ENCODE data around the gene PRKD1.
"Not testable (repeated sequence)": the region's sequence is repeated elsewhere in the genome, so short reads cannot be mapped to it uniquely, and the experiment has no call there.

Gene PRKD1

DNA sequence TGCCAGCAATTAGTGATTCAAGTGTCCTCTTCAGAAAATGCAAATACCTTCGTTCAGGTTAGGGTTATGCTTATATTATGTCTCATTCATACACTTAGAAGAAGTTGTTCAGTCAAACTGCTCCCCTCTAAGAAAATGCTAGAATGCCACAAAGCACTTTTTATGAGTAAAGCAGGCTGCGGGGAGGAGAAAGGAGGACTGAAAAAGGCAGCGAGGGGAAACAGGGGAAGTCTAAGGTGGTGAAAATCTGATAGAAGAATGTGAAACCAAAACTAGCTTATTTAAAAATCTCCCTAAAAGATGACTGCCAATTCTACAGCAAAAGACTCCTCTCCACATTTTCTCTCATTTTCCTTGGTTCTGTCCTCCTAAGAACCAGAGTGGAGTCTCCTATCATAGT, 70.1 kb downstream of the PRKD1 start:
- H3K9me3 ChIP-seq (ENCODE audit: control insufficient read depth, low read length), result no peaks in the 10 kb centered on the region
- H3K4me3 ChIP-seq (ENCODE audit: low read length), result no peak overlapping the region
- H3K27me3 ChIP-seq (replicated peaks; ENCODE audit: control insufficient read depth, insufficient read depth, low read length), result no peaks in the 10 kb centered on the region
- no peak for DNase-seq (ENCODE audit: low read depth)
- no peak overlapping the region for H3K9ac ChIP-seq (ENCODE audit: low read length)
- no peaks in the 10 kb centered on the region for H3K4me1 ChIP-seq (ENCODE audit: control insufficient read depth, insufficient read depth, low read length)
- H3K36me3 ChIP-seq (ENCODE audit: control insufficient read depth, insufficient read depth, low read length, severe bottlenecking), result no peaks in the 10 kb centered on the region

DNA sequence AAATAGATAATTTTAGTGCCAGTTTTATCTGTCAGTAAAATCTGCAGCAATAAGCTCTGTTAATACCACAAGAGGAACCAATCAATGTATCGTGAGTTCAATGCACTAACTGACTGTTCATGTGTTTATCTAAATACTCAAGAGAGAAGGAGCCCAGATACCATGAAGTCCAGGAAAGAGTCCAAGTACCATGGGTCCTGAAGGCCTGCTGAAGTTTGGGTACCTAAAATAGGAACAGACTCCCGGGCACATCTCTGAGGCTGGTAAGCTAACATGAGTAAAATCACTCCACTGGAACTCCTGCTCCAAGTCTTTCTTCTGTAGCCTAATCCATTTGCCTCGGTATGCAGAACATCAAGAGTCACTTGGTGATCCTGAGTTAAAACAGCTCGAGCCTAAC, 71.1 kb downstream of the PRKD1 start:
- H3K9ac ChIP-seq (ENCODE audit: low read length), result no peak overlapping the region
- no peaks in the 10 kb centered on the region for H3K27me3 ChIP-seq (replicated peaks; ENCODE audit: control insufficient read depth, insufficient read depth, low read length)
- no peak overlapping the region for H3K4me3 ChIP-seq (ENCODE audit: low read length)
- DNase-seq (ENCODE audit: low read depth), result no peak
- no peaks in the 10 kb centered on the region for H3K4me1 ChIP-seq (ENCODE audit: control insufficient read depth, insufficient read depth, low read length)
- H3K36me3 ChIP-seq (ENCODE audit: control insufficient read depth, insufficient read depth, low read length, severe bottlenecking), result no peaks in the 10 kb centered on the region
- no peaks in the 10 kb centered on the region for H3K9me3 ChIP-seq (ENCODE audit: control insufficient read depth, low read length)

DNA sequence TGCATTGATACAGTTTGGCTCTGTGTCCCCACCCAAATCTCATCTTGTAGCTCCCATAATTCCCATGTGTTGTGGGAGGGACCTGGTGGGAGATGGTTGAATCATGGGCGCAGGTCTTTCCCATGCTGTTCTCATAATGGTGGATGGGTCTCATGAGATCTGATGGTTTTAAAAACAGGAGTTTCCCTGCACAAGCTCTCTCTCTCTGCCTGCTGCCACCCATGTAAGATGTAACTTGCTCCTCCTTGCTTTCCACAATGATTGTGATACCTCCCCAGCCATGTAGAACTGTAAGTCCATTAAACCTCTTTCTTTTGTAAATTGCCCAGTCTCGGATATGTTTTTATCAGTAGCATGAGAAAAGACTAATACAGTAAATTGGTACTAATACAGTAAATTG, 74.0 kb downstream of the PRKD1 start:
- H3K4me1 ChIP-seq (ENCODE audit: control insufficient read depth, insufficient read depth, low read length); DNase-seq (ENCODE audit: low read depth); H3K4me3 ChIP-seq (ENCODE audit: low read length); H3K27me3 ChIP-seq (replicated peaks; ENCODE audit: control insufficient read depth, insufficient read depth, low read length); H3K36me3 ChIP-seq (ENCODE audit: control insufficient read depth, insufficient read depth, low read length, severe bottlenecking); H3K9me3 ChIP-seq (ENCODE audit: control insufficient read depth, low read length); H3K9ac ChIP-seq (ENCODE audit: low read length): not testable (repeated sequence)

GRCh38 chr14:29853272-29853671, 74.4 kb downstream of the PRKD1 start:
- H3K9ac ChIP-seq (ENCODE audit: low read length), result no peak overlapping the region
- H3K27me3 ChIP-seq (replicated peaks; ENCODE audit: control insufficient read depth, insufficient read depth, low read length), result no peaks in the 10 kb centered on the region
- H3K36me3 ChIP-seq (ENCODE audit: control insufficient read depth, insufficient read depth, low read length, severe bottlenecking), result no peaks in the 10 kb centered on the region
- no peaks in the 10 kb centered on the region for H3K4me1 ChIP-seq (ENCODE audit: control insufficient read depth, insufficient read depth, low read length)
- no peak for DNase-seq (ENCODE audit: low read depth)
- H3K4me3 ChIP-seq (ENCODE audit: low read length), result no peak overlapping the region
- H3K9me3 ChIP-seq (ENCODE audit: control insufficient read depth, low read length), result no peaks in the 10 kb centered on the region

DNA sequence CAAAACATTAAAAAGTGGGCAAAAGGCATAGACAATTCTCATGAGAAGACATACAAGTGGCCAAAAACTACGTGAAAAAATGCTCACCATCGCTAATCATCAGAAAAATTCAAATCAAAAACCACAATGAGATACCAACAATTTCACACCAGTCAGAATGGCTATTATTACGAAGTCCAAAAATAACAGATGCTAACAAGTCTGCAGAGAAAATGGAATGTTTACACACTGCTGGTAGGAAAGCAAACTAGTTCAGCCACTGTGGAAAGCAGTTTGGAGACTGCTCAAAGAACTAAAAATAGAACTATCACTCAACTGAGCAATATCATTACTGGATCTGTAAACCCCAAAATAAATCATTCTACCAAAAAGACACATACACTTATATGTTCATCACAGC, 76.2 kb downstream of the PRKD1 start:
- H3K4me3 ChIP-seq (ENCODE audit: low read length), result no peak overlapping the region
- H3K4me1 ChIP-seq (ENCODE audit: control insufficient read depth, insufficient read depth, low read length), result no peaks in the 10 kb centered on the region
- H3K9ac ChIP-seq (ENCODE audit: low read length), result no peak overlapping the region
- DNase-seq (ENCODE audit: low read depth), result no peak
- no peaks in the 10 kb centered on the region for H3K9me3 ChIP-seq (ENCODE audit: control insufficient read depth, low read length)
- H3K27me3 ChIP-seq (replicated peaks; ENCODE audit: control insufficient read depth, insufficient read depth, low read length), result no peaks in the 10 kb centered on the region
- no peaks in the 10 kb centered on the region for H3K36me3 ChIP-seq (ENCODE audit: control insufficient read depth, insufficient read depth, low read length, severe bottlenecking)

DNA sequence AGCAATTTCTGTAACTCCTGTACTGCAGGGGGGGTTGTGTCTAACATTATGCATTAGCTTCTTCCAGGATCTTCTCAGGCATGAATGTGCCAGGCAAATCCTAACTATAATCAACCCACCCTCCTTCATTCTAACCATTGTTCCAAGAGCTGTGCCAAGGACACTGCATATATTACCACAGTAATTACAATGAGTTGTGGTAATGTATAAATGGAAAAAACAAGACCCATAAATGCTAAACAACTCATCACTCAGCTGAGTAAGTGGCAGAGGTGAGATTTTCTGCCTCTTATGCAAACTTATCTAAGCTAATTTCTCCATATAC, 80.6 kb downstream of the PRKD1 start:
- Histone ChIP-seq H3K27me3 (replicated peaks; ENCODE audit: control insufficient read depth, insufficient read depth, low read length) (no peaks in the 10 kb centered on the region), H3K36me3 (ENCODE audit: control insufficient read depth, insufficient read depth, low read length, severe bottlenecking) (no peaks in the 10 kb centered on the region), H3K4me1 (ENCODE audit: control insufficient read depth, insufficient read depth, low read length) (no peaks in the 10 kb centered on the region), H3K9me3 (ENCODE audit: control insufficient read depth, low read length) (no peaks in the 10 kb centered on the region), H3K9ac (ENCODE audit: low read length) (no peak overlapping the region), H3K4me3 (ENCODE audit: low read length) (no peak overlapping the region)
- DNase-seq (ENCODE audit: low read depth), result no peak

DNA sequence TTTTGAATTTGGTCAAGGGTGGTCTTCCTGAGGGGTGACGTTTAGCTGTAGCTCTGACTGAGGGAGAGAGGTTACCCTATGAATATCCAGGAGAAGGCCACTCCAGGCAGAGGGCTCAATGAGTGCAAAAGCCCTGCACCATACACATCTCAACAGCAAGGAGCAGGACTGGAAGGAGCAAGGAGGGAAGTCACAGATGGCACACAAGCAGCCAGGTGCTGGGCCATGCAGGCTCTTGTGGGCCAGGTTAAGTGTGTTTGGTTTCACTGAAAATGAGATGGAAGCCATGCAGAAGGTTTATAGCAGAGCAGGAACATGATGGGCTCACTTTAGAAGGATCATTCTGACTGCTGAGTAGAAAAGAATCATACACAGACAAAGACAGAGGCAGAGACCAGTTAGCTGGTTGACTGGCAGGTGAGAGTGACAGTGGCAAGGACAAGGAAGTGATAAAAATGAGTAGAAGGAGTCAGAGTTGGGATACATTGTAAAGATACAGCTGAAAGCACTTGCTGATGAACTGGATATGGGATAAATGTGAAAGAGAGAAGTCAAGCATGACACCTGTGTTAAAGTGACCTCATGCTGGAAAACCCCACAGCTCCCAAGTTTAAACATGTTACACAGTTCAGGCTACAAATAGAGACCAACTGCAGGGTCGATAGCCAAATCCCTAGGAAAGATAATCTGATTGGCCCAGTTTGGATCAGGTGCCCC, 81.2 kb downstream of the PRKD1 start:
- DNase-seq (ENCODE audit: low read depth), result no peak
- Histone ChIP-seq H3K27me3 (replicated peaks; ENCODE audit: control insufficient read depth, insufficient read depth, low read length) (no peaks in the 10 kb centered on the region), H3K4me3 (ENCODE audit: low read length) (no peak overlapping the region), H3K9ac (ENCODE audit: low read length) (no peak overlapping the region), H3K36me3 (ENCODE audit: control insufficient read depth, insufficient read depth, low read length, severe bottlenecking) (no peaks in the 10 kb centered on the region), H3K4me1 (ENCODE audit: control insufficient read depth, insufficient read depth, low read length) (no peaks in the 10 kb centered on the region), H3K9me3 (ENCODE audit: control insufficient read depth, low read length) (peaks cover under 1% of the 10 kb centered on the region)

DNA sequence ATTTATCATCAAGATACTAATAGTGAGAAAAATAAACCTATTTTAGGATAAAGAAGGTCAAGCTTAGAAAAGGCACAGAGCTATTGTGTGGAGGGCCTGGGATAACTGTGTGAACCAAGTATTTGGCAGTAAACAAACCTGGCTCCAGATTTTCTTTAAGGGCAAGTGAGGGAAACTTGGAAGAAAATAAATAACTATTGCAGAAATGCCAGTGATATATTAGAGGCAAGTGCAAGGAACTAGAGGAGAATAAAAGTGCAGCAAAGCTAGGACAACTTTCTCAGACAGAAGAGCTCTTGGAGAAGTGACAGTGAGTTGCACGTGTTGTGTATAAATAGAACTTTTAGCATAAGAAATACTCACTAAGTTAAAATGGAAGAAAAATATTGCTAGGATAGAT, 83.7 kb downstream of the PRKD1 start:
- Histone ChIP-seq H3K9ac (ENCODE audit: low read length) (no peak overlapping the region), H3K4me3 (ENCODE audit: low read length) (no peak overlapping the region), H3K36me3 (ENCODE audit: control insufficient read depth, insufficient read depth, low read length, severe bottlenecking) (peaks cover 3% of the 10 kb centered on the region), H3K4me1 (ENCODE audit: control insufficient read depth, insufficient read depth, low read length) (no peaks in the 10 kb centered on the region), H3K27me3 (replicated peaks; ENCODE audit: control insufficient read depth, insufficient read depth, low read length) (no peaks in the 10 kb centered on the region), H3K9me3 (ENCODE audit: control insufficient read depth, low read length) (peaks cover 25% of the 10 kb centered on the region)
- DNase-seq (ENCODE audit: low read depth), result no peak

DNA sequence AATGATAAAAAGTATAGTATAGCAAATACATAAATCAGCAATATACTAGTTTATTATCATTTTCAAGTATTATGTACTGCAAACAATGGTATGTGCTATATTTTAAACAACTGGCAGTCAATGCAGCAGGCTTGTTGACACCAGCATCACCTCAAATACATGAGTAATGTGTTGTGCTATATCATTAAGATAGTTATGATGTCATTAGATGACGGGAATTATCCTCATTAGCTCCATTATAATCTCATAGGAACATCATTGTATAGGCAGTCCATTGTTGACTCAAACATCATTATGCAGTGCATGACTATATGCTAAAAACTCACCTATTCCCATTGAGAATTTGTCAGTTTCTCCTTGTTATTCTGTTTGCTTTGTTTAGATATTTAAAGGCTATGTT, 85.4 kb downstream of the PRKD1 start:
- Histone ChIP-seq H3K4me3 (ENCODE audit: low read length) (no peak overlapping the region), H3K27me3 (replicated peaks; ENCODE audit: control insufficient read depth, insufficient read depth, low read length) (no peaks in the 10 kb centered on the region), H3K36me3 (ENCODE audit: control insufficient read depth, insufficient read depth, low read length, severe bottlenecking) (peaks cover 3% of the 10 kb centered on the region), H3K4me1 (ENCODE audit: control insufficient read depth, insufficient read depth, low read length) (no peaks in the 10 kb centered on the region), H3K9me3 (ENCODE audit: control insufficient read depth, low read length) (peaks cover 31% of the 10 kb centered on the region), H3K9ac (ENCODE audit: low read length) (no peak overlapping the region)
- no peak for DNase-seq (ENCODE audit: low read depth)

- DNase-seq (ENCODE audit: low read depth); H3K27me3 ChIP-seq (replicated peaks; ENCODE audit: control insufficient read depth, insufficient read depth, low read length); H3K36me3 ChIP-seq (ENCODE audit: control insufficient read depth, insufficient read depth, low read length, severe bottlenecking); H3K4me1 ChIP-seq (ENCODE audit: control insufficient read depth, insufficient read depth, low read length); H3K9ac ChIP-seq (ENCODE audit: low read length): not testable (repeated sequence)
- peaks cover 31% of the 10 kb centered on the region for H3K9me3 ChIP-seq (ENCODE audit: control insufficient read depth, low read length)
- peak overlapping the region; percentile 13 for H3K4me3 ChIP-seq (ENCODE audit: low read length)
These were observed 87.2 kb downstream of the PRKD1 start for GRCh38 chr14:29840369-29840892.

DNA sequence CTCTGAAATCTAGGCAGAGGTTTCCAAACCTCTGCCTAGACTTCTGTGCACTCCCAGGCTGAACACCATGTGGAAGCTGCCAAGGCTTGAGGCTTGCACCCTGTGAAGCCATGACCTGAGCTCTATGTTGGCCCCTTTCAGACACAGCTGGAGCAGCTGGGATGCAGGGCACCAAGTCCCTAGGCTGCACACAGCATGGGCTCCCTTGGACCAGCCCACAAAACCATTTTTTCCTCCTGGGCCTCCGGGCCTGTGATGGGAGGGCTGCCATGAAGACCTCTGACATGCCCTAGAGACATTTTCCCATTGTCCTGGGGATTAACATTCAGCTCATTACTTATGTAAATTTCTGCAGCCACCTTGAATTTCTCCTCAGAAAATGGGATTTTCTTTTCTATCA, 88.0 kb downstream of the PRKD1 start:
- not testable (repeated sequence) for DNase-seq (ENCODE audit: low read depth); H3K4me1 ChIP-seq (ENCODE audit: control insufficient read depth, insufficient read depth, low read length)
- H3K9me3 ChIP-seq (ENCODE audit: control insufficient read depth, low read length), result peaks cover 31% of the 10 kb centered on the region

DNA sequence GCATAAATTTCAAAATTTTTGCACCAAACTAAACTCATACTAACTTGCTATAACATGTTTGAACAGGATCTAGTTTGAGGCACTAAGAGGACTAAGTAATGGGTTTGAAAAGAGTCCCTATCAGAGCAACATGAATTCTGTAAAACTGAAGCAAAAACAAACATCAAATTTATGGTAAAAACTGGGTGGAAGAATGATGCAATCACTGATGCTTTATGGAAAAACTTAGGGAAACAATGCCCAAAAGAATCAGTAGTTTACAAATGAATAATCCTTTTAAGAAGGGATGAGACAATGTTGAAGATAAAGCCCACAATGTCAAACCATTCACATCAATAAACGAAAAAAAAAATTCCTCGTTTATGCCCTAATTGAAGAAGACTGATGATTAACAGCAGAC, 88.9 kb downstream of the PRKD1 start:
- H3K27me3 ChIP-seq (replicated peaks; ENCODE audit: control insufficient read depth, insufficient read depth, low read length), result no peaks in the 10 kb centered on the region
- peaks cover 31% of the 10 kb centered on the region for H3K9me3 ChIP-seq (ENCODE audit: control insufficient read depth, low read length)
- H3K4me3 ChIP-seq (ENCODE audit: low read length), result peak overlapping the region; percentile 23
- no peak overlapping the region for H3K9ac ChIP-seq (ENCODE audit: low read length)
- DNase-seq (ENCODE audit: low read depth), result no peak
- H3K4me1 ChIP-seq (ENCODE audit: control insufficient read depth, insufficient read depth, low read length), result no peaks in the 10 kb centered on the region
- H3K36me3 ChIP-seq (ENCODE audit: control insufficient read depth, insufficient read depth, low read length, severe bottlenecking), result peaks cover 3% of the 10 kb centered on the region

More for the DNA sequence above, 88.0 kb downstream of the PRKD1 start:
- H3K36me3 ChIP-seq (ENCODE audit: control insufficient read depth, insufficient read depth, low read length, severe bottlenecking); H3K27me3 ChIP-seq (replicated peaks; ENCODE audit: control insufficient read depth, insufficient read depth, low read length); H3K9ac ChIP-seq (ENCODE audit: low read length): not testable (repeated sequence)
- peak overlapping the region; percentile 23 for H3K4me3 ChIP-seq (ENCODE audit: low read length)

All from adipocyte (in vitro differentiated cells).